BE2C (cell line): ENCODE data around the gene TMEM132C.

Experiments used
- DNase-seq: peaks from one replicate; pipeline ENCODE4 v3.0.0-alpha.2; 2020
- H3K27me3 ChIP-seq: fragments of 250-450 bp; sonication (Bioruptor Pico); 2 replicates; pipeline ENCODE4 v1.5.1; 2020; ENCODE audit warnings: mild to moderate bottlenecking
- H3K36me3 ChIP-seq: fragments of 250-450 bp; sonication (Bioruptor Pico); 2 replicates; pipeline ENCODE4 v1.5.1; 2020; ENCODE audit warnings: mild to moderate bottlenecking
- H3K4me1 ChIP-seq: fragments of 250-450 bp; sonication (Bioruptor Pico); 2 replicates; pipeline ENCODE4 v1.5.1; 2020
- H3K4me3 ChIP-seq: 2 replicates; pipeline ENCODE4 v1.5.1; 2011; ENCODE audit warnings: low read depth, low read length
- H3K9me3 ChIP-seq: fragments of 250-450 bp; sonication (Bioruptor Pico); 2 replicates; pipeline ENCODE4 v1.5.1; 2020
- TF ChIP-seq, protein P1 (sequence below): IDR thresholded peaks from 2 replicates; pipeline ENCODE4 v1.5.1; 2012; ENCODE audit warnings: mild to moderate bottlenecking, low read depth, low read length

Gene TMEM132C

DNA sequence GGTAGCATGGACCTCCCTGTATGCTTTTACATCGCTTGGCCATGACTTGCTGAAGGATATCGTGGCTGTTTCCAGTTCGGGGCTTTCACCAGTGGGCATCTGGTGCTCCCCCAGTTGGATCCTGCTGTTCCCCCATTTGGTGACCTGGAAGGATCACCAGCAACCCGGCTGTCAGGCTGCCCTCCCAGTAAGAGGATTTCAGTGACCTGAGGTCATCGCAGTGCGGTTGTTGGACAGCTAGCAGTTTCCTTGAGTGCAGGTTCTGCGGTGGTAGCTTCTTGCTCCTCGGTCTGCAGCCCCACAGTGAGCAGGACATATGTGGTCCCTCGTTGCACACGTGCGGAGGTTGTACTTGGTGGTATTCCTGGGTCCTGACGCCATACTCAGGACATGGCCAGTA lies 58.7 kb downstream of the TMEM132C start:
- H3K27me3 ChIP-seq = no peaks in the 10 kb centered on the region
- DNase-seq = no peak
- H3K4me3 ChIP-seq = no peak overlapping the region
- no peaks in the 10 kb centered on the region for H3K9me3 ChIP-seq
- no peaks in the 10 kb centered on the region for H3K4me1 ChIP-seq
- TF ChIP-seq, protein P1, sequence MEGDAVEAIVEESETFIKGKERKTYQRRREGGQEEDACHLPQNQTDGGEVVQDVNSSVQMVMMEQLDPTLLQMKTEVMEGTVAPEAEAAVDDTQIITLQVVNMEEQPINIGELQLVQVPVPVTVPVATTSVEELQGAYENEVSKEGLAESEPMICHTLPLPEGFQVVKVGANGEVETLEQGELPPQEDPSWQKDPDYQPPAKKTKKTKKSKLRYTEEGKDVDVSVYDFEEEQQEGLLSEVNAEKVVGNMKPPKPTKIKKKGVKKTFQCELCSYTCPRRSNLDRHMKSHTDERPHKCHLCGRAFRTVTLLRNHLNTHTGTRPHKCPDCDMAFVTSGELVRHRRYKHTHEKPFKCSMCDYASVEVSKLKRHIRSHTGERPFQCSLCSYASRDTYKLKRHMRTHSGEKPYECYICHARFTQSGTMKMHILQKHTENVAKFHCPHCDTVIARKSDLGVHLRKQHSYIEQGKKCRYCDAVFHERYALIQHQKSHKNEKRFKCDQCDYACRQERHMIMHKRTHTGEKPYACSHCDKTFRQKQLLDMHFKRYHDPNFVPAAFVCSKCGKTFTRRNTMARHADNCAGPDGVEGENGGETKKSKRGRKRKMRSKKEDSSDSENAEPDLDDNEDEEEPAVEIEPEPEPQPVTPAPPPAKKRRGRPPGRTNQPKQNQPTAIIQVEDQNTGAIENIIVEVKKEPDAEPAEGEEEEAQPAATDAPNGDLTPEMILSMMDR = no peak
- no peaks in the 10 kb centered on the region for H3K36me3 ChIP-seq

DNA sequence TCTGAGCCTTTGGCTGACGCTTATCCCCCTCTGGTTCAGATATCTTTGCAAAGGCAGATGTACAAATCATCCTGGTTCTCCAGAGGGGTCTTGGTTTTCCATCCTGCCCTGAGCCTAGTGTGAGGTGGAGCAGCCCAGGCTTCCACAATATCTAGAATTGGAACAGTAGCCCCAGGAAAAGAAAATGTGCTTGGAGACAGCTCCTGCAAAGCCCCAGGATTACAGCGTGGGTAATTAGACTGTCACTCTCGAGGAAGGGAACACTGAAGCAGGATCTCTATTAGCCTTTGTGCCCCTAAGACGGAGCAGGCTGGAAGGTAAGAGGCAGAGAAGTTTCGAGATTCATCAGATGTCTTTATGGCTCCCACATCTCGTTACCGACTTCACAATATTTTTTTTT lies 59.4 kb downstream of the TMEM132C start:
- H3K27me3 ChIP-seq = no peaks in the 10 kb centered on the region
- TF ChIP-seq, protein P1 = no peak
- no peaks in the 10 kb centered on the region for H3K9me3 ChIP-seq
- no peaks in the 10 kb centered on the region for H3K36me3 ChIP-seq
- H3K4me3 ChIP-seq = no peak overlapping the region
- DNase-seq = no peak
- H3K4me1 ChIP-seq = no peaks in the 10 kb centered on the region

DNA sequence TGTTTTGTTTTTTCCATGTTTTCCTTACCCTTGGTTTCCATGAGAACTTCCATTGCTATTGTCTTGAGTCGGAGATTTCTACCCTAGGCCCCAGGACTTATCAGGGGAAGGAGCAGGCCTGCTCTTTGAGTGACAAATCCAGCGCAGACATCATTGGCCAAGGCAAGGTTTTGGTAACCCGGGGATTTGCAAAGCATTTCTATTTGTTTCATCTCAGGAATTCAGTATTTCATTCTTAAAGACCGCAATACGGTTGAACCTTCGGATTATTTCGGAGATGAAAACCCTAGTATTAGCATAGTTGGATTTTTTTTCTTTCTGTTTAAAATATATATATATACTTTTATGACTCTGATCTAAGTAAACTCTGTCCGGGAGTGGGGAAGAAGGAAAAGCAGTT lies 62.0 kb downstream of the TMEM132C start:
- DNase-seq = no peak
- TF ChIP-seq, protein P1 = no peak
- no peak overlapping the region for H3K4me3 ChIP-seq
- no peaks in the 10 kb centered on the region for H3K36me3 ChIP-seq
- H3K27me3 ChIP-seq = no peaks in the 10 kb centered on the region
- H3K4me1 ChIP-seq = no peaks in the 10 kb centered on the region
- 0 out of 2 replicates have a peak, but pooled peaks cover 2% of the 10 kb centered on the region for H3K9me3 ChIP-seq

DNA sequence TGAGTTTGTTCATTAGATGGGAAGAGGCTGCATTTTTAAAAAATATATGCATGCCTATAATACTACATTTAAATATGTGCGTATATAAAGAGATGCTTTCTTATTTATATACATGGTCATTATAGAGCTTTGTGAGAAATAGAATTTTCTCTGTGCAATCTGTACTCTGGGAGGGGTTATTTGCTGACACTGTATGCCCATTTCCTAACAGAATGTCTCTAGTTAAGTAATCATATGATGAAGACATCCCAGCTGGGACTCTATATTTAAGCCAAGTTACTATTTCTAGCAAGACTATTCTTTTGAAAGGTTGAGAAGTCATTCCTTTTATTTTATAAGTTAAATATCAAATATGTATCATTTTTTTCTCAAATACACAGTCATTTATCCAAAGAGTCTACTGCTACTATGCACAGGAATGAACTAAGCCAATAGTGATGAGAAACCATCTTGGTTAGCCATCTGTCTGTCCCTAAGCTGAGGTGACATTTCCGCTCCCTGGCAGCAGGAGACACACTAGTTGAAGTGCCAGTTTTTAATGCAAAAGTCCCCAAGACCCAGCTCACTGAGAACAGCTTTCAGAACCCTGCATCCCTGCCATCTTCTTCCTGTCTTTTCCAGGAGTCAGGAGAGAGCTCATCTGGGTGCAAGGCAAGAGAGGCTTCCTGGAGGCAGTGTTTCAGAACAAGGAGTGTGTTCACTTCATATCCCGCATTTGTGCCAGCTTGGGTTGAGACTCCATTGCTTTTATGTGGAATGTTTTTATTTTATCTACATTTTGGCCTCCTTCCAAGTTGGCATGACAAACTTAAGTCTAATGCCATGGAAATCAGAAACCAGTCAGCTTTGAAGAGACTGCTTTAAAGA lies 69.5 kb downstream of the TMEM132C start:
- Histone ChIP-seq H3K27me3 (no peaks in the 10 kb centered on the region), H3K9me3 (0 out of 2 replicates have a peak, but pooled peaks cover 5% of the 10 kb centered on the region), H3K4me1 (no peaks in the 10 kb centered on the region), H3K36me3 (no peaks in the 10 kb centered on the region), H3K4me3 (no peak overlapping the region)
- DNase-seq = no peak
- TF ChIP-seq, protein P1 = no peak

DNA sequence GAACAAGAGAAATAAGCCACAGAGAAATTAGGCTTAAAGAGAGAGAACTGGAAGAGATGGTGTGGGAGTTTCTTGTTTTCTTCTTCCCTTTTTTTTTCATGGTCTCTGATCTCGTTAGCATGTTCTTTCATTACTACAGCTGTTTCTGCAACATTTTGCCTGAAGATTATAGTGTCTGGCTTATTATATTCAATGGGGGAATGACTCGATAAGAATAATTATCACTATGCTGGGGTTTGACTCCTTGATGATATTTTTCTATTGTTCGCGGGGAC lies 70.0 kb downstream of the TMEM132C start:
- Histone ChIP-seq H3K4me3 (no peak overlapping the region), H3K36me3 (no peaks in the 10 kb centered on the region)
- TF ChIP-seq, protein P1 = no peak

DNA sequence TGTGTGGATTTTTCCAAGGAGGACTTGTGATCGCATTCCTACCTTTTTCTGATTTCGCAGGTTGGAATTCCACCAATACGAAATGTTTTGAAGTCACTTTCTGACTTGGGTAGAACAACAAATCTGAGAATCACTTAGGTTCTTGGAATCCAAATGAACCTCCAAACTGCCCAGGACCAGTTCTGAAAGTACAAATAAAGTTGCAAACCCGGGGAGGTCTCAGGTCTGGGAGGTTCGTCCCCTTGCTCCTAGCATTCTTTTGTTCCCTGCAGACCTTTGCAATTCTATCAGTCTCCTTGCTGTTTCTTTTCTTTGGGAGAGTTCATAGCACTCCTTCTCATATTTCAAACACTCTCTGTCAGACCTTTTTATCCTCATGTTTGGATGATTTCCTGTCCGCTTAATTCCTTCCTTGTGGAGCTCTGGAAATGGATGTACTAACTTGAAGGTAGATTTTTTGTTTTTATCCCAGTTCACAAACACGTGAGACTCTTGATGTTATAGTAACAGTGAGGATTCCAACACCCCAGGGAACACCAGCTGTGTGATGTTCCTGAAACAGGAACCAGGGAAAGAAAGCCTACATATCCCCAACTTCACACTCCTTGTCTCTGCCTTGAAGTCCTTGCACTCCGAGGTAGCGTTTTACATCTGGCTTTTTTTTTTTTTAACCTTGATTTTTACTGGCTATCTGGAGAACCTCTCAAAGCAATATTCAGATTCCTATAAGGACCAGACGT lies 70.6 kb downstream of the TMEM132C start:
- TF ChIP-seq, protein P1 = no peak
- Histone ChIP-seq H3K27me3 (no peaks in the 10 kb centered on the region), H3K4me3 (no peak overlapping the region), H3K4me1 (no peaks in the 10 kb centered on the region), H3K36me3 (no peaks in the 10 kb centered on the region), H3K9me3 (peaks cover 5% of the 10 kb centered on the region; the same call in 1 of the 2 replicates)
- DNase-seq = no peak

More for the DNA sequence above, 70.0 kb downstream of the TMEM132C start:
- DNase-seq = no peak
- H3K4me1 ChIP-seq = no peaks in the 10 kb centered on the region
- H3K27me3 ChIP-seq = no peaks in the 10 kb centered on the region
- H3K9me3 ChIP-seq = 0 out of 2 replicates have a peak, but pooled peaks cover 5% of the 10 kb centered on the region
